Esophagus muscularis mucosa (tissue), 4 donors: ENCODE measurements around the gene CCDC122.
"Not testable (repeated sequence)": the region's sequence is repeated elsewhere in the genome, so short reads cannot be mapped to it uniquely, and the experiment has no call there.

ENCODE experiments used
- CTCF ChIP-seq, 3 experiments: fragments of 200-600 bp in 2 of 3; fragments of 450-650 bp in 1 of 3; sonication (generic) in 2 of 3; IDR thresholded peaks; one replicate each; pipeline ENCODE4 v1.5.1; 2017 to 2019; ENCODE audit warnings: antibody characterized with exemption in 3 of 3, mild to moderate bottlenecking in 2 of 3, moderate library complexity in 1 of 3
- EP300 ChIP-seq: sonication (generic); formaldehyde crosslinking; IDR thresholded peaks from one replicate; pipeline ENCODE4 v1.6.1; 2017; ENCODE audit warnings: antibody characterized with exemption
- POLR2A ChIP-seq: fragments of 450-650 bp; IDR thresholded peaks from one replicate; pipeline ENCODE4 v1.6.1; 2017; ENCODE audit warnings: antibody characterized with exemption, moderate library complexity, mild to moderate bottlenecking, low read depth

GRCh38 chr13:43824656-43825055 is 54.9 kb downstream of the CCDC122 start:
- TF ChIP-seq CTCF (IDR thresholded peaks at IDR 0.05); EP300; POLR2A: not testable (repeated sequence)
